Measurements from ENCODE around the gene NUP153.
"Not testable (repeated sequence)": the region's sequence is repeated elsewhere in the genome, so short reads cannot be mapped to it uniquely, and the experiment has no call there.

The NUP153 gene

DNA sequence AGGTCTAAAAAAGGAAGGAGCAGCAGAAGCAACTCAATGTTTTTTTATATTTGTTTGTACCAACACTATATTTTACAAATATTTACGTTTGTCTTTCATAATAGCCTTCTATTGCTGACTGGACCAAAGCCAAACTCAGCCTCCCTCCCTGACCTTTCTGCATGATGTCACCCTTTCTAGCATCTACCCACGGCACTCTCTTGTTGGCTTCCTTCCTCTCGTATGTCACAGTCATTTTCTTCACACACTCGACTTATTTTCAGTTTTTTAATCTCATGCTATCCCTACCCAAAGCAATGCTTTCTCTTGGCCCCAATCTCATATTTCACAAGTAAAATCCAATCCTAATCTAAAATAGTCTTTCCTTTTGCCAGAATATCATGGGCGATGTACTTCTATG lies 122.9 kb downstream of the NUP153 start:
- no peaks in the 10 kb centered on the region for H3K27me3 ChIP-seq (ENCODE audit: control insufficient read depth, low read length)
- H4K20me1 ChIP-seq (ENCODE audit: control insufficient read depth, insufficient read depth, low read depth, low read length), result no peaks in the 10 kb centered on the region
- TF ChIP-seq, protein P1, sequence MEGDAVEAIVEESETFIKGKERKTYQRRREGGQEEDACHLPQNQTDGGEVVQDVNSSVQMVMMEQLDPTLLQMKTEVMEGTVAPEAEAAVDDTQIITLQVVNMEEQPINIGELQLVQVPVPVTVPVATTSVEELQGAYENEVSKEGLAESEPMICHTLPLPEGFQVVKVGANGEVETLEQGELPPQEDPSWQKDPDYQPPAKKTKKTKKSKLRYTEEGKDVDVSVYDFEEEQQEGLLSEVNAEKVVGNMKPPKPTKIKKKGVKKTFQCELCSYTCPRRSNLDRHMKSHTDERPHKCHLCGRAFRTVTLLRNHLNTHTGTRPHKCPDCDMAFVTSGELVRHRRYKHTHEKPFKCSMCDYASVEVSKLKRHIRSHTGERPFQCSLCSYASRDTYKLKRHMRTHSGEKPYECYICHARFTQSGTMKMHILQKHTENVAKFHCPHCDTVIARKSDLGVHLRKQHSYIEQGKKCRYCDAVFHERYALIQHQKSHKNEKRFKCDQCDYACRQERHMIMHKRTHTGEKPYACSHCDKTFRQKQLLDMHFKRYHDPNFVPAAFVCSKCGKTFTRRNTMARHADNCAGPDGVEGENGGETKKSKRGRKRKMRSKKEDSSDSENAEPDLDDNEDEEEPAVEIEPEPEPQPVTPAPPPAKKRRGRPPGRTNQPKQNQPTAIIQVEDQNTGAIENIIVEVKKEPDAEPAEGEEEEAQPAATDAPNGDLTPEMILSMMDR (IDR thresholded peaks at IDR 0.05; ENCODE audit: low read depth, low read length, poor library complexity, severe bottlenecking), result no peak
- TF ChIP-seq EZH2phosphoT487 (IDR thresholded peaks at IDR 0.05; ENCODE audit: borderline replicate concordance, low read length), result no peak
- H3K9me3 ChIP-seq (ENCODE audit: control insufficient read depth, insufficient read depth, low read length), result peaks cover 4% of the 10 kb centered on the region; the same call in 1 of the 2 replicates
- H3K79me2 ChIP-seq (ENCODE audit: control insufficient read depth, low read length), result no peaks in the 10 kb centered on the region
- H3K4me1 ChIP-seq (ENCODE audit: control insufficient read depth, low read length), result 0 out of 2 replicates have a peak, but pooled peaks cover 3% of the 10 kb centered on the region
- H3K27ac ChIP-seq (ENCODE audit: low read depth, low read length), result no peak overlapping the region
- H3K36me3 ChIP-seq (ENCODE audit: control insufficient read depth, low read length), result no peaks in the 10 kb centered on the region
- H3K4me2 ChIP-seq (ENCODE audit: low read length), result no peak overlapping the region
- H3K4me3 ChIP-seq (ENCODE audit: low read length), result no peak overlapping the region
- H3K9me2 ChIP-seq (replicated peaks; ENCODE audit: control insufficient read depth, low read length), result no peaks in the 10 kb centered on the region
- H3F3A ChIP-seq (ENCODE audit: control insufficient read depth, insufficient read depth), result no peaks in the 10 kb centered on the region

DNA sequence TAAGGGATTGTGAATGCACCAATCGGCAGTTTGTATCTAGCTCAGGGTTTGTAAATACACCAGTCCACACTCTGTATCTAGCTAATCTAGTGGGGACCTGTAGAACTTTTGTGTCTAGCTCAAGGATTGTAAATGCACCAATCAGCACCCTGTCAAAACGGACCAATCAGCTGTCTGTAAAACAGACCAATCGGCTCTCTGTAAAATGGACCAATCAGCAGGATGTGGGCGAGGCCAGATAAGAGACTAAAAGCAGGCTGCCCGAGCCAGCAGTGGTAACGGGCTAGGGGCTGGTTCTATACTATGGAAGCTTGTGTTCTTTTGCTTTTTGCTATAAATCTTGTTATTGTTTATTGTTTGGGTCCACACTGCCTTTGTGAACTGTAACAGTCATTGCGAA lies 125.4 kb downstream of the NUP153 start:
- not testable (repeated sequence) for H3K27ac ChIP-seq (ENCODE audit: low read depth, low read length); H4K20me1 ChIP-seq (ENCODE audit: control insufficient read depth, insufficient read depth, low read depth, low read length); H3K4me2 ChIP-seq (ENCODE audit: low read length); H3K9me2 ChIP-seq (replicated peaks; ENCODE audit: control insufficient read depth, low read length); H3K4me1 ChIP-seq (ENCODE audit: control insufficient read depth, low read length); H3K36me3 ChIP-seq (ENCODE audit: control insufficient read depth, low read length); H3K9me3 ChIP-seq (ENCODE audit: control insufficient read depth, insufficient read depth, low read length); H3F3A ChIP-seq (ENCODE audit: control insufficient read depth, insufficient read depth); H3K4me3 ChIP-seq (ENCODE audit: low read length); H3K27me3 ChIP-seq (ENCODE audit: control insufficient read depth, low read length); H3K79me2 ChIP-seq (ENCODE audit: control insufficient read depth, low read length)

DNA sequence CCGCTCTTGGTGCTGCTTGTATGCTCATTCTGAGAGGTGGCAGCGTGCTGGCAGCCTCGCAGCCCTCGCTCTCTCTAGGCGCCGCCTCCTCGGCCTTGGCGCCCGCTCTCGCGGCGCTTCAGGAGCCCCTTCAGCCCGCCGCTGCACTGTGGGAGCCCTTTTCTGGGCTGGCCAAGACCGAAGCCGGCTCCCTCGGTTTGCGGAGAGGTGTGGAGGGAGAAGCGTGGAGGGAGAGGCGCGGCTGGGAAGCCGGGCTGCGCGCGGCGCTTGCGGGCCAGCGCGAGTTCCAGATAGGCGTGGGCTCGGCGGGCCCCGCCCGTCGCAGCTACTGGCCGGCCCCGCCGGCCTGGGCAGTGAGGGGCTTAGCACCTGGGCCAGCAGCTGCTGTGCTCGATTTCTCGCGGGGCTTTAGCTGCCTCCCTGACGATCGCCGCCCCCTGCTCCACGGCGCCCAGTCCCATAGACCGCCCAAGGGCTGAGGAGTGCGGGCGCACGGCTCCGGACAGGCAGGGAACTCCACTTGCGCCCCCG lies 126.1 kb downstream of the NUP153 start:
- Histone ChIP-seq H3K27ac (ENCODE audit: low read depth, low read length) (no peak overlapping the region), H3F3A (ENCODE audit: control insufficient read depth, insufficient read depth) (no peaks in the 10 kb centered on the region)

DNA sequence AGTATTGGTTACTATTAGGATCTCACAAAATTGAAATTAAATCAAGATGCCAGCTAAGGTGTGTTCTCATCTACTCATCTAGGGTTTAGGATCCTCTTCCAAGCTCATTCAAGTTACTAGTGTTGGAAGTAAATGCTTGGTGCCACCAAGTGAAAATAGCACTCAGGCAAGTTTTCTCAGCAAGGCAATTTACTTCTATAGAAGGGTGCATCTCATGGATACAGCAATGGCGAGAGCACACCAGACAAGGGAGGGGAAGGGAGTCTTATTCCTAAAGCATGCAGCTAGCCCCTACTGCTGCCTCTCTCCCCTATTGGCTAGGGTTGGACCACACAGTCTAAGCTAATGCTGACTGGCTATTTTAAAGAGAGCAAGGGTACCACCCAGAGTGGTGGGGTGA lies 129.7 kb downstream of the NUP153 start:
- Histone ChIP-seq H3K79me2 (ENCODE audit: control insufficient read depth, low read length) (no peaks in the 10 kb centered on the region), H3K4me1 (ENCODE audit: control insufficient read depth, low read length) (no peaks in the 10 kb centered on the region), H3K9me3 (ENCODE audit: control insufficient read depth, insufficient read depth, low read length) (peaks cover 4% of the 10 kb centered on the region; the same call in 1 of the 2 replicates)

More for the DNA sequence above, 126.1 kb downstream of the NUP153 start:
- H3K36me3 ChIP-seq (ENCODE audit: control insufficient read depth, low read length), result no peaks in the 10 kb centered on the region
- no peaks in the 10 kb centered on the region for H3K27me3 ChIP-seq (ENCODE audit: control insufficient read depth, low read length)
- H3K4me3 ChIP-seq (ENCODE audit: low read length), result no peak overlapping the region
- H4K20me1 ChIP-seq (ENCODE audit: control insufficient read depth, insufficient read depth, low read depth, low read length), result no peaks in the 10 kb centered on the region
- H3K9me2 ChIP-seq (replicated peaks; ENCODE audit: control insufficient read depth, low read length), result no peaks in the 10 kb centered on the region
- H3K4me1 ChIP-seq (ENCODE audit: control insufficient read depth, low read length), result 0 out of 2 replicates have a peak, but pooled peaks cover 3% of the 10 kb centered on the region
- no peak overlapping the region for H3K4me2 ChIP-seq (ENCODE audit: low read length)
- H3K79me2 ChIP-seq (ENCODE audit: control insufficient read depth, low read length), result no peaks in the 10 kb centered on the region
- TF ChIP-seq EZH2phosphoT487 (IDR thresholded peaks at IDR 0.05; ENCODE audit: borderline replicate concordance, low read length), result no peak
- TF ChIP-seq, protein P1 (IDR thresholded peaks at IDR 0.05; ENCODE audit: low read depth, low read length, poor library complexity, severe bottlenecking), result no peak
- H3K9me3 ChIP-seq (ENCODE audit: control insufficient read depth, insufficient read depth, low read length), result peaks cover 4% of the 10 kb centered on the region; the same call in 1 of the 2 replicates

More for the DNA sequence above, 129.7 kb downstream of the NUP153 start:
- Histone ChIP-seq H3K27ac (ENCODE audit: low read depth, low read length) (no peak overlapping the region), H3K36me3 (ENCODE audit: control insufficient read depth, low read length) (no peaks in the 10 kb centered on the region), H3K4me3 (ENCODE audit: low read length) (no peak overlapping the region), H3K4me2 (ENCODE audit: low read length) (no peak overlapping the region), H3K9me2 (replicated peaks; ENCODE audit: control insufficient read depth, low read length) (no peaks in the 10 kb centered on the region), H3F3A (ENCODE audit: control insufficient read depth, insufficient read depth) (no peaks in the 10 kb centered on the region), H4K20me1 (ENCODE audit: control insufficient read depth, insufficient read depth, low read depth, low read length) (no peaks in the 10 kb centered on the region), H3K27me3 (ENCODE audit: control insufficient read depth, low read length) (no peaks in the 10 kb centered on the region)
- no peak for TF ChIP-seq EZH2phosphoT487 (IDR thresholded peaks at IDR 0.05; ENCODE audit: borderline replicate concordance, low read length)
- TF ChIP-seq, protein P1 (IDR thresholded peaks at IDR 0.05; ENCODE audit: low read depth, low read length, poor library complexity, severe bottlenecking), result no peak

Data from DOHH2 (cell line).